Measurements from ENCODE around the gene EBNA1BP2. TPM values are rescaled to one million over a fixed set of nuclear protein-coding genes. Genes with fewer than 3 reads are reported as not detected.
A peak's percentile ranks its signal among the peaks of the same experiment; 100 is the strongest.

The EBNA1BP2 gene
- total and polyA plus RNA-seq, 2 of the 13 experiments (the other 11 are each of a cell fraction or from before 2014, with no cell fraction given): 27.1 to 102 TPM

DNA sequence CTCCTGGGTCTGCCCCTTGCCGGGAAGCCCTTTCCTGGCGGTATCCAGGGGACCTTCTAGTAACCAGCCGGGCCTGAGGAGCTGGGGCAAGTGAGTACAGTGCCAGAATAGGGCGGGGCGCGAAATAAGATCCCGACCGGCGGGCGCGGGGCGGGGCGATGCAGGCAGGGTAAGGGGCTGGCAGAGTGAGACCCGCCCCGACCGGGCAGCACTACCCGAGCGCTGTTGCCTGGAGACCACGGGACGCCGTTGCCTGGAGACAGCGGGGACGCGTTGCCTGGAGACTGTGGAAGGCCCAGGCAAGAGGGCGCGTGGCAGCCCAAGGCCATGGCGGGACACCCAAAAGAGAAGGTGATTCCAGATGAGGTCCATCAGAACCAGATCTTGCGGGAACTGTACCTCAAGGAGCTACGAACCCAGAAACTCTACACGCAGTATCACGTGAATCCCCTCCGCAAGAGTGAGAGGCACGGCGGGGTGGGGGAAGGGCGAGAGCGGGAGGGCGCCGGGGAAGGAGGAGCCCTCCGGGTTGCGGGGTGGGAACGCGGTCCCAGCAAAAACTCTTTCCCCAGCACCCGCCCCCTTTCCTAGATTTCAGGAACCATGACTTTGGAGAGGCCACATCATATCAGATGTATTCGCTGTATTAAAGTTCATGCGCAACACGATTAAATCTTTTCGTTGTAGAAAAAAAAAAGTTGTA lies 24.3 kb downstream of the EBNA1BP2 start (continued):
- TF ChIP-seq, protein P1, sequence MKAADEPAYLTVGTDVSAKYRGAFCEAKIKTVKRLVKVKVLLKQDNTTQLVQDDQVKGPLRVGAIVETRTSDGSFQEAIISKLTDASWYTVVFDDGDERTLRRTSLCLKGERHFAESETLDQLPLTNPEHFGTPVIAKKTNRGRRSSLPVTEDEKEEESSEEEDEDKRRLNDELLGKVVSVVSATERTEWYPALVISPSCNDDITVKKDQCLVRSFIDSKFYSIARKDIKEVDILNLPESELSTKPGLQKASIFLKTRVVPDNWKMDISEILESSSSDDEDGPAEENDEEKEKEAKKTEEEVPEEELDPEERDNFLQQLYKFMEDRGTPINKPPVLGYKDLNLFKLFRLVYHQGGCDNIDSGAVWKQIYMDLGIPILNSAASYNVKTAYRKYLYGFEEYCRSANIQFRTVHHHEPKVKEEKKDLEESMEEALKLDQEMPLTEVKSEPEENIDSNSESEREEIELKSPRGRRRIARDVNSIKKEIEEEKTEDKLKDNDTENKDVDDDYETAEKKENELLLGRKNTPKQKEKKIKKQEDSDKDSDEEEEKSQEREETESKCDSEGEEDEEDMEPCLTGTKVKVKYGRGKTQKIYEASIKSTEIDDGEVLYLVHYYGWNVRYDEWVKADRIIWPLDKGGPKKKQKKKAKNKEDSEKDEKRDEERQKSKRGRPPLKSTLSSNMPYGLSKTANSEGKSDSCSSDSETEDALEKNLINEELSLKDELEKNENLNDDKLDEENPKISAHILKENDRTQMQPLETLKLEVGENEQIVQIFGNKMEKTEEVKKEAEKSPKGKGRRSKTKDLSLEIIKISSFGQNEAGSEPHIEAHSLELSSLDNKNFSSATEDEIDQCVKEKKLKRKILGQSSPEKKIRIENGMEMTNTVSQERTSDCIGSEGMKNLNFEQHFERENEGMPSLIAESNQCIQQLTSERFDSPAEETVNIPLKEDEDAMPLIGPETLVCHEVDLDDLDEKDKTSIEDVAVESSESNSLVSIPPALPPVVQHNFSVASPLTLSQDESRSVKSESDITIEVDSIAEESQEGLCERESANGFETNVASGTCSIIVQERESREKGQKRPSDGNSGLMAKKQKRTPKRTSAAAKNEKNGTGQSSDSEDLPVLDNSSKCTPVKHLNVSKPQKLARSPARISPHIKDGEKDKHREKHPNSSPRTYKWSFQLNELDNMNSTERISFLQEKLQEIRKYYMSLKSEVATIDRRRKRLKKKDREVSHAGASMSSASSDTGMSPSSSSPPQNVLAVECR (CRISPR knock-in tag; IDR thresholded peaks at IDR 0.05; ENCODE audit: borderline replicate concordance): peak; percentile 68
- TF ChIP-seq, protein P2, sequence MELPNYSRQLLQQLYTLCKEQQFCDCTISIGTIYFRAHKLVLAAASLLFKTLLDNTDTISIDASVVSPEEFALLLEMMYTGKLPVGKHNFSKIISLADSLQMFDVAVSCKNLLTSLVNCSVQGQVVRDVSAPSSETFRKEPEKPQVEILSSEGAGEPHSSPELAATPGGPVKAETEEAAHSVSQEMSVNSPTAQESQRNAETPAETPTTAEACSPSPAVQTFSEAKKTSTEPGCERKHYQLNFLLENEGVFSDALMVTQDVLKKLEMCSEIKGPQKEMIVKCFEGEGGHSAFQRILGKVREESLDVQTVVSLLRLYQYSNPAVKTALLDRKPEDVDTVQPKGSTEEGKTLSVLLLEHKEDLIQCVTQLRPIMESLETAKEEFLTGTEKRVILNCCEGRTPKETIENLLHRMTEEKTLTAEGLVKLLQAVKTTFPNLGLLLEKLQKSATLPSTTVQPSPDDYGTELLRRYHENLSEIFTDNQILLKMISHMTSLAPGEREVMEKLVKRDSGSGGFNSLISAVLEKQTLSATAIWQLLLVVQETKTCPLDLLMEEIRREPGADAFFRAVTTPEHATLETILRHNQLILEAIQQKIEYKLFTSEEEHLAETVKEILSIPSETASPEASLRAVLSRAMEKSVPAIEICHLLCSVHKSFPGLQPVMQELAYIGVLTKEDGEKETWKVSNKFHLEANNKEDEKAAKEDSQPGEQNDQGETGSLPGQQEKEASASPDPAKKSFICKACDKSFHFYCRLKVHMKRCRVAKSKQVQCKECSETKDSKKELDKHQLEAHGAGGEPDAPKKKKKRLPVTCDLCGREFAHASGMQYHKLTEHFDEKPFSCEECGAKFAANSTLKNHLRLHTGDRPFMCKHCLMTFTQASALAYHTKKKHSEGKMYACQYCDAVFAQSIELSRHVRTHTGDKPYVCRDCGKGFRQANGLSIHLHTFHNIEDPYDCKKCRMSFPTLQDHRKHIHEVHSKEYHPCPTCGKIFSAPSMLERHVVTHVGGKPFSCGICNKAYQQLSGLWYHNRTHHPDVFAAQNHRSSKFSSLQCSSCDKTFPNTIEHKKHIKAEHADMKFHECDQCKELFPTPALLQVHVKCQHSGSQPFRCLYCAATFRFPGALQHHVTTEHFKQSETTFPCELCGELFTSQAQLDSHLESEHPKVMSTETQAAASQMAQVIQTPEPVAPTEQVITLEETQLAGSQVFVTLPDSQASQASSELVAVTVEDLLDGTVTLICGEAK (IDR thresholded peaks at IDR 0.05): no peak
- TF ChIP-seq, protein P2 (CRISPR knock-in tag; IDR thresholded peaks at IDR 0.05): no peak
- TF ChIP-seq RFX3 (CRISPR knock-in tag; IDR thresholded peaks at IDR 0.05): peak; percentile 90
- TF ChIP-seq, protein P3, sequence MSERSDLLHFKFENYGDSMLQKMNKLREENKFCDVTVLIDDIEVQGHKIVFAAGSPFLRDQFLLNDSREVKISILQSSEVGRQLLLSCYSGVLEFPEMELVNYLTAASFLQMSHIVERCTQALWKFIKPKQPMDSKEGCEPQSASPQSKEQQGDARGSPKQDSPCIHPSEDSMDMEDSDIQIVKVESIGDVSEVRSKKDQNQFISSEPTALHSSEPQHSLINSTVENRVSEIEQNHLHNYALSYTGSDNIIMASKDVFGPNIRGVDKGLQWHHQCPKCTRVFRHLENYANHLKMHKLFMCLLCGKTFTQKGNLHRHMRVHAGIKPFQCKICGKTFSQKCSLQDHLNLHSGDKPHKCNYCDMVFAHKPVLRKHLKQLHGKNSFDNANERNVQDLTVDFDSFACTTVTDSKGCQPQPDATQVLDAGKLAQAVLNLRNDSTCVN (CRISPR knock-in tag; IDR thresholded peaks at IDR 0.05; ENCODE audit: borderline replicate concordance): no peak
- TF ChIP-seq RFX1 (IDR thresholded peaks at IDR 0.05): peak; percentile 90
- TF ChIP-seq MXI1 (IDR thresholded peaks at IDR 0.05; ENCODE audit: borderline replicate concordance, low read depth, low read length): peak; percentile 89; the same call in 2 of the 3 replicates
- peak; percentile 32; the same call in 1 of the 2 replicates for TF ChIP-seq SAP130 (CRISPR knock-in tag; IDR thresholded peaks at IDR 0.05; ENCODE audit: low read depth)
- no peak for TF ChIP-seq IKZF1 (IDR thresholded peaks at IDR 0.05)
- TF ChIP-seq, protein P4, sequence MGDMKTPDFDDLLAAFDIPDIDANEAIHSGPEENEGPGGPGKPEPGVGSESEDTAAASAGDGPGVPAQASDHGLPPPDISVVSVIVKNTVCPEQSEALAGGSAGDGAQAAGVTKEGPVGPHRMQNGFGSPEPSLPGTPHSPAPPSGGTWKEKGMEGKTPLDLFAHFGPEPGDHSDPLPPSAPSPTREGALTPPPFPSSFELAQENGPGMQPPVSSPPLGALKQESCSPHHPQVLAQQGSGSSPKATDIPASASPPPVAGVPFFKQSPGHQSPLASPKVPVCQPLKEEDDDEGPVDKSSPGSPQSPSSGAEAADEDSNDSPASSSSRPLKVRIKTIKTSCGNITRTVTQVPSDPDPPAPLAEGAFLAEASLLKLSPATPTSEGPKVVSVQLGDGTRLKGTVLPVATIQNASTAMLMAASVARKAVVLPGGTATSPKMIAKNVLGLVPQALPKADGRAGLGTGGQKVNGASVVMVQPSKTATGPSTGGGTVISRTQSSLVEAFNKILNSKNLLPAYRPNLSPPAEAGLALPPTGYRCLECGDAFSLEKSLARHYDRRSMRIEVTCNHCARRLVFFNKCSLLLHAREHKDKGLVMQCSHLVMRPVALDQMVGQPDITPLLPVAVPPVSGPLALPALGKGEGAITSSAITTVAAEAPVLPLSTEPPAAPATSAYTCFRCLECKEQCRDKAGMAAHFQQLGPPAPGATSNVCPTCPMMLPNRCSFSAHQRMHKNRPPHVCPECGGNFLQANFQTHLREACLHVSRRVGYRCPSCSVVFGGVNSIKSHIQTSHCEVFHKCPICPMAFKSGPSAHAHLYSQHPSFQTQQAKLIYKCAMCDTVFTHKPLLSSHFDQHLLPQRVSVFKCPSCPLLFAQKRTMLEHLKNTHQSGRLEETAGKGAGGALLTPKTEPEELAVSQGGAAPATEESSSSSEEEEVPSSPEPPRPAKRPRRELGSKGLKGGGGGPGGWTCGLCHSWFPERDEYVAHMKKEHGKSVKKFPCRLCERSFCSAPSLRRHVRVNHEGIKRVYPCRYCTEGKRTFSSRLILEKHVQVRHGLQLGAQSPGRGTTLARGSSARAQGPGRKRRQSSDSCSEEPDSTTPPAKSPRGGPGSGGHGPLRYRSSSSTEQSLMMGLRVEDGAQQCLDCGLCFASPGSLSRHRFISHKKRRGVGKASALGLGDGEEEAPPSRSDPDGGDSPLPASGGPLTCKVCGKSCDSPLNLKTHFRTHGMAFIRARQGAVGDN (CRISPR knock-in tag; IDR thresholded peaks at IDR 0.05): 0 out of 2 replicates have a peak, but pooled peaks have one; percentile 13
